Ovary (tissue), 3 donors: ENCODE results near the gene CGNL1.

Source experiments
- CTCF ChIP-seq, 3 donors: fragments of 450-650 bp in 2 of 3; fragments of 200-600 bp in 1 of 3; IDR thresholded peaks; one replicate each; pipeline versions ENCODE4 v1.5.1 to v1.8.0; 2016 to 2022; ENCODE audit warnings: antibody characterized with exemption in 3 of 3, mild to moderate bottlenecking in 1 of 3
- EP300 ChIP-seq: sonication (generic); formaldehyde crosslinking; IDR thresholded peaks from one replicate; pipeline ENCODE4 v1.6.1; 2017; ENCODE audit warnings: antibody characterized with exemption
- POLR2A ChIP-seq: fragments of 450-650 bp; IDR thresholded peaks from one replicate; pipeline ENCODE4 v1.6.1; 2017; ENCODE audit warnings: antibody characterized with exemption, mild to moderate bottlenecking, moderate library complexity
- donor health status: DM: no; HTN: no; CAD: no.

GRCh38 chr15:57461541-57461940, 85.2 kb downstream of the CGNL1 start:
- TF ChIP-seq POLR2A (no peak), CTCF (IDR thresholded peaks at IDR 0.05) (no peak), EP300 (no peak)
